CD14-positive monocyte (primary cell): ENCODE results near the gene RNF17. TPM values are rescaled to one million over a fixed set of nuclear protein-coding genes. Genes with fewer than 3 reads are reported as not detected.

Experiments
- DNase-seq, 3 donors: peaks; one replicate each; pipeline ENCODE4 v3.0.0-alpha.2; 2011 to 2022
- H2AFZ ChIP-seq: 2 replicates; pipeline ENCODE4 v1.6.0; 2012; ENCODE audit warnings: mild to moderate bottlenecking, low read depth, low read length, inconsistent platforms; ENCODE audit not compliant: insufficient read depth, poor library complexity, severe bottlenecking
- H3K27ac ChIP-seq, 2 donors: 1 replicate in 1 of 2; 2 replicates in 1 of 2; pipeline ENCODE4 v1.5.1; 2012 to 2013; ENCODE audit warnings: low read length in 2 of 2, control low read depth in 1 of 2, inconsistent platforms in 1 of 2, low read depth in 1 of 2, mild to moderate bottlenecking in 1 of 2
- H3K27me3 ChIP-seq, 2 donors: one replicate each; pipeline versions ENCODE4 v1.6.0 to v1.6.1; 2011 to 2013; ENCODE audit warnings: low read length in 2 of 2; ENCODE audit not compliant: control insufficient read depth in 2 of 2, insufficient read depth in 2 of 2
- H3K36me3 ChIP-seq, 2 donors: replicated peaks in 1 of 2; 1 replicate in 1 of 2; 2 replicates in 1 of 2; pipeline versions ENCODE4 v1.5.1 to v1.6.1; 2012 to 2013; ENCODE audit warnings: low read length in 2 of 2, control low read depth in 1 of 2, inconsistent platforms in 1 of 2, mild to moderate bottlenecking in 1 of 2; ENCODE audit not compliant: insufficient read depth in 2 of 2, control insufficient read depth in 1 of 2
- H3K4me1 ChIP-seq, 2 donors: 1 replicate in 1 of 2; 2 replicates in 1 of 2; pipeline versions ENCODE4 v1.5.1 to v1.6.1; 2012 to 2013; ENCODE audit warnings: low read length in 2 of 2, control low read depth in 1 of 2, inconsistent platforms in 1 of 2, mild to moderate bottlenecking in 1 of 2, moderate library complexity in 1 of 2; ENCODE audit not compliant: insufficient read depth in 2 of 2, control insufficient read depth in 1 of 2
- H3K4me2 ChIP-seq: replicated peaks from 2 replicates; pipeline ENCODE3; 2012; ENCODE audit warnings: low read length, moderate library complexity, mild to moderate bottlenecking; ENCODE audit not compliant: poor library complexity, severe bottlenecking; ENCODE audit errors: extremely low read depth
- H3K4me3 ChIP-seq, 3 experiments: fragments of 200-600 bp in 1 of 3; sonication (generic) in 1 of 3; replicated peaks in 1 of 3; 1 replicate in 2 of 3; 2 replicates in 1 of 3; pipeline ENCODE4 v1.5.1; 2011 to 2013; ENCODE audit warnings: low read length in 3 of 3, mild to moderate bottlenecking in 3 of 3, control low read depth in 2 of 3, low read depth in 2 of 3, inconsistent platforms in 1 of 3, moderate library complexity in 1 of 3
- H3K79me2 ChIP-seq: 2 replicates; pipeline ENCODE4 v1.6.0; 2012; ENCODE audit warnings: mild to moderate bottlenecking, control low read depth, inconsistent platforms, low read length, moderate library complexity; ENCODE audit not compliant: insufficient read depth
- H3K9ac ChIP-seq: 2 replicates; pipeline ENCODE4 v1.6.0; 2017; ENCODE audit warnings: low read length, mild to moderate bottlenecking; ENCODE audit not compliant: insufficient read depth, poor library complexity, severe bottlenecking
- H3K9me3 ChIP-seq, 2 donors: replicated peaks in 1 of 2; 1 replicate in 1 of 2; 2 replicates in 1 of 2; pipeline versions ENCODE4 v1.5.1 to v1.6.1; 2012 to 2013; ENCODE audit warnings: low read length in 2 of 2, control low read depth in 1 of 2; ENCODE audit not compliant: control insufficient read depth in 1 of 2, insufficient read depth in 1 of 2
- H4K20me1 ChIP-seq: 2 replicates; pipeline ENCODE4 v1.6.0; 2012; ENCODE audit warnings: mild to moderate bottlenecking, low read length, control low read depth, moderate library complexity; ENCODE audit not compliant: insufficient read depth
- H3K27ac Mint-ChIP-seq, 7 donors: one replicate each; pipeline ENCODE4 v1.8.0; 2020; ENCODE audit warnings: mild to moderate bottlenecking in 7 of 7, mixed read lengths in 7 of 7, moderate library complexity in 6 of 7, inconsistent platforms in 2 of 7
- H3K27me3 Mint-ChIP-seq, 3 donors: one replicate each; pipeline ENCODE4 v1.8.0; 2021 to 2022; ENCODE audit warnings: low read depth in 3 of 3, mild to moderate bottlenecking in 3 of 3, mixed read lengths in 3 of 3, moderate library complexity in 3 of 3, inconsistent platforms in 1 of 3
- H3K36me3 Mint-ChIP-seq, 2 donors: one replicate each; pipeline ENCODE4 v1.8.0; 2020; ENCODE audit warnings: mixed read lengths in 2 of 2, inconsistent platforms in 1 of 2, mild to moderate bottlenecking in 1 of 2
- H3K4me1 Mint-ChIP-seq: one replicate; pipeline ENCODE4 v1.8.0; 2020; ENCODE audit warnings: mild to moderate bottlenecking, mixed read lengths
- H3K4me3 Mint-ChIP-seq, 2 donors: one replicate each; pipeline ENCODE4 v1.8.0; 2020; ENCODE audit warnings: mild to moderate bottlenecking in 2 of 2, mixed read lengths in 2 of 2, moderate library complexity in 1 of 2
- H3K9me3 Mint-ChIP-seq, 7 donors: one replicate each; pipeline ENCODE4 v1.8.0; 2020 to 2022; ENCODE audit warnings: mixed read lengths in 7 of 7, mild to moderate bottlenecking in 6 of 7, moderate library complexity in 6 of 7, inconsistent platforms in 2 of 7
- CTCF ChIP-seq: fragments of 200-600 bp; IDR thresholded peaks from one replicate; pipeline ENCODE4 v1.8.0; 2022; ENCODE audit warnings: antibody characterized with exemption, mild to moderate bottlenecking
- WGBS: methylation state at CpG from one replicate; pipeline ENCODE4 v1.1.5; 2013; ENCODE audit warnings: missing lambda C conversion rate; ENCODE audit not compliant: insufficient coverage; 5-methylcytosine and 5-hydroxymethylcytosine counted together
- intact Hi-C, 2 donors: fragments of 100-400 bp; cut with micrococcal nuclease; formaldehyde crosslinking; loops; one replicate each; pipeline versions ENCODE4 v1.15.0 to v1.15.1; 2023
- polyA plus RNA-seq, 3 donors: library from polyadenylated mRNA; depleted of rRNA in 1 of 3; unstranded in 2 of 3; stranded (reverse) in 1 of 3; fragments of 300-500 nt in 2 of 3; fragments of >200 nt in 1 of 3; fragmentation: Illumina TruSeq in 2 of 3; gene quantifications; 1 replicate in 2 of 3; 2 replicates in 1 of 3; pipeline ENCODE4 v1.2.3, GENCODE V29; 2012 to 2021

Gene RNF17
- polyA plus RNA-seq, 3 donors, result not detected

GRCh38 chr13:24910502-24911132 lies 146.6 kb downstream of the RNF17 start:
- H3K27me3 Mint-ChIP-seq, result no peaks in the 10 kb centered on the region
- no peaks in the 10 kb centered on the region for H3K9me3 Mint-ChIP-seq
- DNase-seq, result no peak
- peaks cover 0 to 28% of the 10 kb centered on the region in 2 donors for H3K36me3 ChIP-seq
- H3K9me3 ChIP-seq, result no peaks in the 10 kb centered on the region
- H3K27ac ChIP-seq, result peak overlapping the region in 1 of 2 donors; percentile 26
- peaks cover 32 to 33% of the 10 kb centered on the region in 2 donors for H3K36me3 Mint-ChIP-seq
- peaks cover 12% of the 10 kb centered on the region for H3K4me1 Mint-ChIP-seq
- H3K4me3 ChIP-seq, result no peak overlapping the region
- no peaks in the 10 kb centered on the region for H4K20me1 ChIP-seq
- no peak overlapping the region for H3K4me3 Mint-ChIP-seq
- H3K9ac ChIP-seq, result no peak overlapping the region
- no peak for TF ChIP-seq CTCF
- peaks cover 14% of the 10 kb centered on the region for H3K79me2 ChIP-seq
- no peaks in the 10 kb centered on the region for H3K27me3 ChIP-seq
- peak overlapping the region in 4 of 7 donors; percentile 38 to 71 (median 55) for H3K27ac Mint-ChIP-seq
- WGBS, result no CpG with 5 or more reads among the region's 2 CpGs
- H2AFZ ChIP-seq, result no peak overlapping the region
- peaks cover 7 to 8% of the 10 kb centered on the region in 2 donors for H3K4me1 ChIP-seq
- H3K4me2 ChIP-seq, result no peak overlapping the region
- intact Hi-C loops, result no loop called here

DNA sequence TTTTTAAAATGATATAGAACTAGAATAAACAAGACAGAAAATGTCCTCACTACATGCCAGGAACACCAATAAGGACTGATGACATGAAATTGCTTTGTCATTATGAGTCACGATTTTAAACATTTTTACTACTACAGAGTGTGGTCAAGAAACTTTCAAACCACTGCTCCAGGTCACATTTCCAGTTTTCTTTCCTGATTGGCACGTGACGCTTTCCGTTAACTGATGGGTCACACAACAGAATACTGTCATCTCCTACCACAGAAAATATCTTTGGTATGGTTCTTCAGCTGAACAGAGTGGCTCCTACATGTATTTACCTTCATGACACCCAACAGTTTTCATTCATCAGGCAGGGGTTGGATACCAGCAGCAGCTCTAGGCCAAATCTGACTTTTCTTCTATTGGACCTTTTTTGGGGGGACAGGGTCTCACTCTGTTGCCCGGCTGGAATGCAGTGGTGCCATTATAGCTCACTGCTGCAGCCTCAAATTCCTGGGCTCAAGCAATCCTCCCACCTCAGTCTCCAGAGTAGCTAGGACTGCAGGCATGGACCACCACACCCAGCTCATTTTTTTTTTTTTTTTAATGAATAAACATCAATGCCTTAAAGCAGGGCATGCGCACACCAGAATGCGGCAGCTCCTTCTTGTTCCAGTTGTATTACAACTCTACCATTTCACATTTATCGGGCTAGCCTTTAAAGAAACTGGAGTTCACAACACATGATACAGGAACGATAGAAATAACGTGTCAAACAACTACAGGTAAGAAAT lies 147.4 kb downstream of the RNF17 start:
- Mint-ChIP-seq H3K9me3 (no peaks in the 10 kb centered on the region), H3K4me1 (peaks cover 11% of the 10 kb centered on the region), H3K36me3 (peaks cover 25 to 31% of the 10 kb centered on the region in 2 donors), H3K27ac (peak overlapping the region in 6 of 7 donors; percentile 1 to 69 (median 42)), H3K4me3 (peak overlapping the region in 1 of 2 donors; percentile 14), H3K27me3 (no peaks in the 10 kb centered on the region)
- no peak overlapping the region for H3K4me3 ChIP-seq
- H3K27me3 ChIP-seq, result no peaks in the 10 kb centered on the region
- H3K9ac ChIP-seq, result no peak overlapping the region
- peaks cover 7 to 8% of the 10 kb centered on the region in 2 donors for H3K4me1 ChIP-seq
- no peaks in the 10 kb centered on the region for H4K20me1 ChIP-seq
- intact Hi-C loops, result no loop called here
- H3K9me3 ChIP-seq, result no peaks in the 10 kb centered on the region
- WGBS, result 38% methylated on average over 5 of the region's 10 CpGs
- peak overlapping the region in 1 of 2 donors; percentile 26 for H3K27ac ChIP-seq
- H3K4me2 ChIP-seq, result no peak overlapping the region
- H3K36me3 ChIP-seq, result peaks cover 0 to 21% of the 10 kb centered on the region in 2 donors
- DNase-seq, result peak; percentile 23 to 66 (median 33)
- no peak for TF ChIP-seq CTCF
- no peak overlapping the region for H2AFZ ChIP-seq
- peaks cover 21% of the 10 kb centered on the region for H3K79me2 ChIP-seq
